ENCODE results near the gene CBFA2T3. TPM values are rescaled to one million over a fixed set of nuclear protein-coding genes. Genes with fewer than 3 reads are reported as not detected.

The CBFA2T3 gene
- total and polyA plus RNA-seq, 2 of the 8 experiments (the other 6 are each of a cell fraction or from before 2014, with no cell fraction given) = 0.51 to 1.3 TPM

- TF ChIP-seq BRCA1 (IDR thresholded peaks at IDR 0.05; ENCODE audit: low read depth, low read length) = no peak
- no peak for TF ChIP-seq RBBP5 (IDR thresholded peaks at IDR 0.05; ENCODE audit: borderline replicate concordance, low read depth, low read length)
- TF ChIP-seq, protein P1, sequence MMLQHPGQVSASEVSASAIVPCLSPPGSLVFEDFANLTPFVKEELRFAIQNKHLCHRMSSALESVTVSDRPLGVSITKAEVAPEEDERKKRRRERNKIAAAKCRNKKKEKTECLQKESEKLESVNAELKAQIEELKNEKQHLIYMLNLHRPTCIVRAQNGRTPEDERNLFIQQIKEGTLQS (IDR thresholded peaks at IDR 0.05; ENCODE audit: insufficient read depth, low read depth, low read length) = no peak
- no peak for TF ChIP-seq SIN3A (conservative IDR thresholded peaks at IDR 0.05 in 1 of 2, IDR thresholded peaks at IDR 0.05 in 1 of 2; ENCODE audit: low read depth in 1 of 2, low read length in 2 of 2)
These were observed 61.2 kb downstream of the CBFA2T3 start (continued) for GRCh38 chr16:88915639-88916327.
